Sigmoid colon (tissue), 3 donors: ENCODE measurements around the gene SGSM1.

Source experiments
- POLR2A ChIP-seq, 2 donors: fragments of 450-650 bp; IDR thresholded peaks; one replicate each; pipeline ENCODE4 v1.6.1; 2016; ENCODE audit warnings: antibody characterized with exemption in 2 of 2, mild to moderate bottlenecking in 2 of 2, moderate library complexity in 2 of 2
- TF ChIP-seq, protein P1 (sequence below), 4 experiments: fragments of 450-650 bp in 3 of 4; fragments of 200-600 bp in 1 of 4; IDR thresholded peaks; one replicate each; pipeline ENCODE4 v1.5.1; 2016 to 2019; ENCODE audit warnings: antibody characterized with exemption in 4 of 4, mild to moderate bottlenecking in 3 of 4, moderate library complexity in 2 of 4

- TF ChIP-seq, protein P1, sequence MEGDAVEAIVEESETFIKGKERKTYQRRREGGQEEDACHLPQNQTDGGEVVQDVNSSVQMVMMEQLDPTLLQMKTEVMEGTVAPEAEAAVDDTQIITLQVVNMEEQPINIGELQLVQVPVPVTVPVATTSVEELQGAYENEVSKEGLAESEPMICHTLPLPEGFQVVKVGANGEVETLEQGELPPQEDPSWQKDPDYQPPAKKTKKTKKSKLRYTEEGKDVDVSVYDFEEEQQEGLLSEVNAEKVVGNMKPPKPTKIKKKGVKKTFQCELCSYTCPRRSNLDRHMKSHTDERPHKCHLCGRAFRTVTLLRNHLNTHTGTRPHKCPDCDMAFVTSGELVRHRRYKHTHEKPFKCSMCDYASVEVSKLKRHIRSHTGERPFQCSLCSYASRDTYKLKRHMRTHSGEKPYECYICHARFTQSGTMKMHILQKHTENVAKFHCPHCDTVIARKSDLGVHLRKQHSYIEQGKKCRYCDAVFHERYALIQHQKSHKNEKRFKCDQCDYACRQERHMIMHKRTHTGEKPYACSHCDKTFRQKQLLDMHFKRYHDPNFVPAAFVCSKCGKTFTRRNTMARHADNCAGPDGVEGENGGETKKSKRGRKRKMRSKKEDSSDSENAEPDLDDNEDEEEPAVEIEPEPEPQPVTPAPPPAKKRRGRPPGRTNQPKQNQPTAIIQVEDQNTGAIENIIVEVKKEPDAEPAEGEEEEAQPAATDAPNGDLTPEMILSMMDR (IDR thresholded peaks at IDR 0.05): no peak
- no peak for TF ChIP-seq POLR2A (IDR thresholded peaks at IDR 0.05)
Observed at GRCh38 chr22:24953384-24954113, 147.5 kb downstream of the SGSM1 start.
